A549 (cell line): ENCODE measurements around the gene MAP3K19. TPM values are rescaled to one million over a fixed set of nuclear protein-coding genes. Genes with fewer than 3 reads are reported as not detected.
"Not testable (repeated sequence)": the region's sequence is repeated elsewhere in the genome, so short reads cannot be mapped to it uniquely, and the experiment has no call there.

ENCODE experiments used
- ATAC-seq, 2 experiments: fragments of 200-7000 bp in 1 of 2; fragments of >200 bp in 1 of 2; cut with Nextera tagmentation in 1 of 2; cut with Tn5 transposase in 1 of 2; 3 replicates each; pipeline versions ENCODE4 v1.8.0 to v1.9.1; 2018 to 2020; ENCODE audit warnings: mild to moderate bottlenecking in 1 of 2, moderate library complexity in 1 of 2
- CTCF ChIA-PET: fragments of 300-600 bp; sonication (Branson Sonifier 250); formaldehyde crosslinking; extraction: SDS; loops from one replicate; lab custom pipeline; 2021; ENCODE audit warnings: antibody characterized with exemption, inconsistent platforms; lab: Yijun Ruan, JAX
- POLR2A ChIA-PET: fragments of 350-600 bp; formaldehyde crosslinking; extraction: SDS; loops from one replicate; lab custom pipeline; 2021; ENCODE audit warnings: antibody characterized with exemption, inconsistent platforms; lab: Yijun Ruan, JAX
- DNase-seq, 2 experiments: peaks; one replicate each; pipeline versions ENCODE4 v3.0.0 to v3.0.0-alpha.2; 2011 to 2016; ENCODE audit warnings: low read depth in 1 of 2, low spot score in 1 of 2
- FAIRE-seq: peaks from 2 replicates; lab custom pipeline; 2011; peaks lifted over from hg19 to GRCh38; lab: Jason Lieb, UNC
- H3K27ac ChIP-seq, 2 experiments: fragments of >200 bp; sonication (Bioruptor Twin); formaldehyde crosslinking; 3 replicates each; pipeline ENCODE4 v1.5.1; 2016 to 2017
- H3K4me1 ChIP-seq: fragments of >200 bp; sonication (Bioruptor Twin); formaldehyde crosslinking; 3 replicates; pipeline ENCODE4 v1.6.1; 2016
- H3K4me2 ChIP-seq: fragments of >200 bp; sonication (Bioruptor Twin); formaldehyde crosslinking; 3 replicates; pipeline ENCODE4 v1.6.1; 2016
- H3K4me3 ChIP-seq: fragments of >200 bp; sonication (Bioruptor Twin); formaldehyde crosslinking; 3 replicates; pipeline ENCODE4 v1.5.1; 2016
- H3K9me3 ChIP-seq: fragments of >200 bp; sonication (Bioruptor Twin); formaldehyde crosslinking; 3 replicates; pipeline ENCODE4 v1.6.1; 2016
- EHMT2 ChIP-seq: fragments of 200-600 bp; sonication (generic); IDR thresholded peaks from 2 replicates; pipeline ENCODE4 v1.6.1; 2016; ENCODE audit warnings: antibody characterized with exemption, low read depth, mild to moderate bottlenecking, moderate library complexity
- FOSB ChIP-seq: fragments of 250-450 bp; sonication (Bioruptor Pico); IDR thresholded peaks from 2 replicates; pipeline ENCODE4 v1.5.0; 2020; ENCODE audit warnings: mild to moderate bottlenecking, moderate library complexity
- HDAC2 ChIP-seq: fragments of 200-600 bp; sonication (generic); IDR thresholded peaks from 2 replicates; pipeline ENCODE4 v1.6.1; 2016
- HEYL ChIP-seq: fragments of 250-450 bp; sonication (Bioruptor Pico); IDR thresholded peaks from 2 replicates; pipeline ENCODE4 v1.8.0; 2021; ENCODE audit warnings: mild to moderate bottlenecking, moderate library complexity
- HOXA7 ChIP-seq: fragments of 250-450 bp; sonication (Bioruptor Pico); IDR thresholded peaks from 2 replicates; pipeline ENCODE4 v1.5.0; 2020; ENCODE audit warnings: mild to moderate bottlenecking, moderate library complexity
- HOXB5 ChIP-seq: fragments of 250-450 bp; sonication (Bioruptor Pico); IDR thresholded peaks from 2 replicates; pipeline ENCODE4 v1.5.0; 2020; ENCODE audit warnings: mild to moderate bottlenecking, moderate library complexity
- JUNB ChIP-seq: fragments of >200 bp; sonication (Bioruptor Twin); formaldehyde crosslinking; IDR thresholded peaks from 2 replicates; pipeline ENCODE4 v1.6.1; 2016
- KDM1A ChIP-seq: fragments of 200-600 bp; sonication (generic); IDR thresholded peaks from 2 replicates; pipeline ENCODE4 v1.6.1; 2016; ENCODE audit warnings: low read depth, mild to moderate bottlenecking
- KDM5A ChIP-seq: fragments of 200-600 bp; sonication (generic); IDR thresholded peaks from 2 replicates; pipeline ENCODE4 v1.6.1; 2016; ENCODE audit warnings: antibody characterized with exemption, mild to moderate bottlenecking
- MAX ChIP-seq: IDR thresholded peaks from 2 replicates; pipeline ENCODE4 v1.6.1; 2012
- NFE2L2 ChIP-seq: fragments of 150-350 bp; conservative IDR thresholded peaks from 2 replicates; pipeline ENCODE4 v1.6.1; 2014; ENCODE audit warnings: low read length
- RAD21 ChIP-seq, 2 experiments: fragments of >200 bp in 1 of 2; sonication (Bioruptor Twin) in 1 of 2; formaldehyde crosslinking in 1 of 2; IDR thresholded peaks in 1 of 2; conservative IDR thresholded peaks in 1 of 2; 2 replicates in 1 of 2; 3 replicates in 1 of 2; pipeline ENCODE4 v1.6.1; 2012 to 2018; ENCODE audit warnings: inconsistent platforms in 1 of 2
- RARB ChIP-seq: fragments of 250-450 bp; sonication (Bioruptor Pico); IDR thresholded peaks from 2 replicates; pipeline ENCODE4 v1.8.0; 2021; ENCODE audit warnings: mild to moderate bottlenecking, moderate library complexity
- RNF2 ChIP-seq: fragments of 200-600 bp; sonication (generic); IDR thresholded peaks from 2 replicates; pipeline ENCODE4 v1.6.1; 2016; ENCODE audit warnings: low read depth, mild to moderate bottlenecking, antibody characterized with exemption, moderate library complexity, borderline replicate concordance
- SMC3 ChIP-seq: fragments of >200 bp; sonication (Bioruptor Twin); formaldehyde crosslinking; IDR thresholded peaks from 3 replicates; pipeline ENCODE4 v1.6.1; 2018; ENCODE audit warnings: inconsistent platforms
- SREBF2 ChIP-seq: fragments of 450-650 bp; IDR thresholded peaks from 2 replicates; pipeline ENCODE4 v1.6.1; 2014; ENCODE audit warnings: mild to moderate bottlenecking, moderate library complexity
- USF2 ChIP-seq: fragments of 450-650 bp; IDR thresholded peaks from 2 replicates; pipeline ENCODE4 v1.6.1; 2014; ENCODE audit warnings: antibody characterized with exemption
- WGBS: methylation state at CpG from one replicate; pipeline ENCODE4 v1.1.6; 2017; ENCODE audit errors: missing lambda C conversion rate; 5-methylcytosine and 5-hydroxymethylcytosine counted together
- polyA plus RNA-seq, 4 experiments: library from polyadenylated mRNA; depleted of rRNA in 3 of 4; stranded (reverse); fragments of >200 nt; fragmentation: RNase III in 1 of 4; extraction: RNeasy Plus Mini Kit Qiagen cat#74134 plus additional on column Dnase treatment in 1 of 4; gene quantifications; 2 replicates in 3 of 4; 3 replicates in 1 of 4; pipeline ENCODE4 v1.2.3, GENCODE V29; 2011 to 2017
- TF ChIP-seq, protein P1 (sequence below): fragments of 150-350 bp; IDR thresholded peaks from 2 replicates; pipeline ENCODE4 v1.6.1; 2014; ENCODE audit warnings: low read depth, mild to moderate bottlenecking, low read length

MAP3K19 gene
- polyA plus RNA-seq, 2 of the 4 experiments (the other 2 are of a cell fraction) = not detected

GRCh38 chr2:134973241-134974138, 73.8 kb downstream of the MAP3K19 start:
- ATAC-seq (no peak), FAIRE-seq (no peak), DNase-seq (no peak)
- WGBS = 2% methylated on average over 2 of the region's 2 CpGs
- Histone ChIP-seq H3K4me2 (no peak overlapping the region), H3K4me1 (no peaks in the 10 kb centered on the region), H3K9me3 (peaks cover 5% of the 10 kb centered on the region; the same call in 1 of the 3 replicates), H3K4me3 (no peak overlapping the region), H3K27ac (no peak overlapping the region)
- TF ChIP-seq EHMT2 (no peak), HOXA7 (CRISPR knock-in tag) (no peak), SREBF2 (no peak), KDM5A (no peak), RNF2 (no peak), HDAC2 (no peak), MAX (no peak), JUNB (no peak), RARB (CRISPR knock-in tag) (no peak), SMC3 (no peak), FOSB (CRISPR knock-in tag) (no peak), HEYL (CRISPR knock-in tag) (no peak), NFE2L2 (no peak)
- CTCF ChIA-PET = interaction anchor here (2.2 kb wide), 1 partner anchor 31 kb away, joined by 5 read pairs; no protein-coding TSS in a partner anchor
- POLR2A ChIA-PET = no interaction called here

DNA sequence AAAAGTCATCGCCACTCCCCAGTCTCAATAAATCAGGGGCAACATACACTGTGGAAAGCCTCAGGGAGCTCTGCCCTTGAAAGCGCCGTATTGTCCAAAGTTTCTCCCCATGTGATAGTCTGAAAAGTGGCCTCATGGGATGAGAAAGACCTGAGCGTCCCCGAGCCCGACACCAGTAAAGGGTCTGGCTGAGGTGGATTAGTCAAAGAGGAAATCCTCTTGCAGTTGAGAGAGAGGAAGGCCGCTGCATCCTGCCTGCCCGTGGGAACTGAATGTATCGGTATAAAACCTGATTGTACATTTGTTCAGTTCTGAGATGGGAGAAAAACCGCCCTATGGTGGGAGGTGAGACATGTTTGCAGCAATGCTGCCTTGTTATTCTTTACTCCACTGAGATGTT, 80.1 kb downstream of the MAP3K19 start:
- FAIRE-seq, H3K27ac ChIP-seq, POLR2A ChIA-PET, H3K4me1 ChIP-seq, H3K9me3 ChIP-seq, CTCF ChIA-PET, H3K4me3 ChIP-seq, DNase-seq, ATAC-seq, H3K4me2 ChIP-seq: not testable (repeated sequence)
- 89% methylated on average over 10 of the region's 10 CpGs for WGBS

GRCh38 chr2:134957477-134957876, 89.8 kb downstream of the MAP3K19 start:
- FAIRE-seq = no peak
- Histone ChIP-seq H3K4me2 (no peak overlapping the region), H3K27ac (no peak overlapping the region), H3K4me3 (no peak overlapping the region)
- ChIA-PET CTCF (no interaction called here), POLR2A (no interaction called here)
- TF ChIP-seq HOXB5 (CRISPR knock-in tag) (no peak), RARB (CRISPR knock-in tag) (no peak), RNF2 (no peak), USF2 (no peak)
- TF ChIP-seq, all 56 proteins: peak for 0
- ATAC-seq = no peak
- H3K4me1 ChIP-seq = no peaks in the 10 kb centered on the region
- WGBS = 91% methylated on average over 5 of the region's 5 CpGs
- no peaks in the 10 kb centered on the region for H3K9me3 ChIP-seq
- DNase-seq = no peak

DNA sequence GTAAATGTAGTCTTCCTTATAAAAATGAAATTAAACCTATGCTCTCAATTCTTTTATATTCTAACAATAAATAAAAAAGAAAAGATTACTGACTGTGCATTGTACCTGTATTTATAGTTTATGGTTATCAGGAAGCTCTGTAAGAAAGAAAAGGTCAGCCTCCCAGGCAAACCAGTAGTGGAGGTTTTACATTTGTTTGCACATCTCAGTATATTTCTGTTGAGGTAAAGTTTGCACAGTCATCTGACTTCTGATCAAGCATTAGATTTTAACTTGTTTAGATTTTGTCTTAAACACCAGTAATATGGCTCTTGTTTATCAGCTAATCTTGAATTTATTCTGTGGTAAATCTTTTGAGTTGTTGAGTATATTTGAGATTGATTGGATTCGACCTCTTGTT, 91.5 kb downstream of the MAP3K19 start:
- ATAC-seq (no peak), DNase-seq (no peak), FAIRE-seq (no peak)
- 84% methylated on average over 1 of the region's 1 CpG for WGBS
- Histone ChIP-seq H3K4me2 (no peak overlapping the region), H3K4me1 (no peaks in the 10 kb centered on the region), H3K9me3 (no peaks in the 10 kb centered on the region), H3K4me3 (no peak overlapping the region), H3K27ac (no peak overlapping the region)
- ChIA-PET CTCF (no interaction called here), POLR2A (no interaction called here)
- TF ChIP-seq, protein P1, sequence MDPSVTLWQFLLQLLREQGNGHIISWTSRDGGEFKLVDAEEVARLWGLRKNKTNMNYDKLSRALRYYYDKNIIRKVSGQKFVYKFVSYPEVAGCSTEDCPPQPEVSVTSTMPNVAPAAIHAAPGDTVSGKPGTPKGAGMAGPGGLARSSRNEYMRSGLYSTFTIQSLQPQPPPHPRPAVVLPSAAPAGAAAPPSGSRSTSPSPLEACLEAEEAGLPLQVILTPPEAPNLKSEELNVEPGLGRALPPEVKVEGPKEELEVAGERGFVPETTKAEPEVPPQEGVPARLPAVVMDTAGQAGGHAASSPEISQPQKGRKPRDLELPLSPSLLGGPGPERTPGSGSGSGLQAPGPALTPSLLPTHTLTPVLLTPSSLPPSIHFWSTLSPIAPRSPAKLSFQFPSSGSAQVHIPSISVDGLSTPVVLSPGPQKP = no peak
- TF ChIP-seq RAD21 (conservative IDR thresholded peaks at IDR 0.05 in 1 of 2, IDR thresholded peaks at IDR 0.05 in 1 of 2) = no peak
- no peak for TF ChIP-seq KDM1A
